T-helper 22 cell (primary cell): ENCODE results near the gene MYOD1.

ENCODE experiments used
- DNase-seq: peaks from one replicate; pipeline ENCODE4 v3.0.0-alpha.2; 2020; ENCODE audit warnings: low read depth

The MYOD1 gene

DNA sequence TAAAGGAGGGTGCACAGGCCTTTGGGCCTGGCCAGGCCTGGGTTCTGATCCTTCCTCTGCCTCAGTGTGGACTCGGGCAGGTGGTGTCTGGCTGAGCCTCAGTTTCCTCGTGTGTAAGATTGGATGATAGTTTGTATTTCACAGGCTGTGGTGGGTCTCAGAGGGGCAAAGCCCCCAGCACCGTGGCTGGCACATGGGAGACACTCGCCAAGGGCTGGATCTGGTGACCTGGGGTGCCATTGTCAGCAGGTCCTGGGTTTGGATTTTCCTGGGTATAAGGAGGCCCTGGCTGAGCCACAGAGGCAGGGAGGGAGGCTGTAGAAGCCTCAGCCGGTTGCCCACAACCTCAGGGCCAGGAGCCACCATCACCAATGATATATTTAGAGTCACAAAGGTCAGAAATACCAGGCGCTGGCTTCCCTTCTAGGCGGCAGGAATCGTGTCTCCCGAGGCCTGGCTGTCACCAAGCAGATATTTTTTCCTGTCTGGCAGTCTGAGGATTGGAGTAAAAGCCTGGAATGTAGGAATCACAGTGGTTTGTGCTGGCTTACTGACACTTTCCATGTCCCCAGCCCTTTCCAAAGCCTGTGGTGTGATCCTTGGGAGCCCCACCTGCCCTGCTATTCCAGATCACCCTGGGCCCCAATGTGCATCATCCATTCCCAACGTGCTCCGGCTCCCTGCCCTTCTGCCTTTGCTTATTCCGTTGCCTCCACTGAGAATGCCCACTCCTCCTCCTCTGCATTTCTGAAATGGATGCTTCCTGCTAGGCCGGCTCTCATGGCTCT, 30.8 kb downstream of the MYOD1 start:
- no peak for DNase-seq

DNA sequence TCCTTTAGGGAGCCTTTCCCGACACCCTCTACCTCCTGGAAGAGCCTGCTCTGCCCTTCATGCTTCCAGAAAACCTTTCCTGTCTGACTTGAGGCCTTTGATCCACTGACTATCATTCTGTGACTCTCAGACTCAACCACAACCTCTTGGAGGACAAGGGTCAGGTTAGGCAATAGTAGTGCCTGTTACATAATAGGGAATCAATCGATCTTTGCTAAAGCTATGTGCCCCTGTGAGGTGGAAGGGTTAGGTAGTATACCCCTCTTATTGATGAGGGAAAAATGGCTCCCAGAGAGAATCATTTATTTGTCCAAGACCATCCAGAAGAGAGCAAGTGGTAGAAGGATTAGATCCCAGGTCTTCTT, 31.4 kb downstream of the MYOD1 start:
- DNase-seq: no peak

DNA sequence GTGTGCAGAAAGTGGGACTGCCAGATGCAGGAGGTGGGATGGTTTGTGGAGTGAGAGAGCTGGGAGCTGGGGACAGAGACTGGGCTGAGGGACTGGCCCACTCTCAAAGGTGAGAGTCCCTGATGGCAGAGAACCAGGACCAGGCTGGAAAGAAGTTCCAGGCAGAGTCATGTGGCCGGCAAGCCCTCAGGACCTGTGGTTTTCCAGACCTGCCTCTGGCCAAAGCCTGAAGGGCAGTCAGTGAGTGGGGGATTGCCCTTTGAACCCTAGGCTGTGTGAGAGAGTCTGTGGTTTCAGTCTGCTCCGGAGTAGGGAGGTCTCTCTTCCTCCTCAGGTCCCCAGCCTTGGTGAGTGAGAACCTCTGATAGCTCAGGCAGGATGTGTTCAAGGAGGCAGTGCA, 32.2 kb downstream of the MYOD1 start:
- no peak for DNase-seq

DNA sequence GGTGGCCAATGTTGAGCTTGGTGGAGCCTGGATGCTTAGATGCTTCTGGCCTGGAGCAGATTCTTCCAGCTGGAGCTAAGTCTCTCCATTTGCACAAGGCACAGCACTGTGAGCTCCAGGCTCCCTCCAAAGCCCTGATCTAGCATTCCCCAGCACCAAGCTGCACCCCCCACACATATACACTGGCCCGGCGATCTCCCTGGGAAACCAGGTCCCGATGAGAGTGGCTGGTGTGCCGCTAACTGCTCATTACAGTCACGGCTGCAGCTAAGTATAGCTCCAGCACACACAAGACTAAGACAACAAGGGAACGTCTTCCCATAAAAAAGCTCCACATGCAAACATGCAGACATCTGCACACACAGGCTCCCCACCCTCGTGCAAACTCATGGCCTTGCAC, 32.8 kb downstream of the MYOD1 start:
- no peak for DNase-seq

DNA sequence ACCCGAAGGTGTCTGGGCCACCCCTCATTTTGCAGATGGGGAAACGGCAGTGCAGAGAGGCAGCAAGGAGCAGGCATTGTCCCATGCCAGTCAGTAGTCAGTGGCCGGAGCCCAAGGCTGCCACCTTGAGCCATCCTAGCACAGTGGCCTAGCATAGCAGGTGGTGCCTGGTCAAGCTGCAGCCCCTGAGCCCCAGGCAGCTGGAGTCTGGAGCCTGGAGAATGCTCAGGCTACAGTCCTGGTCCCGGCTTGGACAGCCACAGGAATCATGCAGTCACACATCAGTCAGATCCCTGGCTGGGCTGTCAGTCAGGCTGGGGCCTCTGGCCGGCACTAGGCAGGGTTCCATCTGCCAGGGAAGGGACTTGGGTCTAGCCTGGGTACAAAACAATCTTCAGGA, 33.8 kb downstream of the MYOD1 start:
- no peak for DNase-seq

DNA sequence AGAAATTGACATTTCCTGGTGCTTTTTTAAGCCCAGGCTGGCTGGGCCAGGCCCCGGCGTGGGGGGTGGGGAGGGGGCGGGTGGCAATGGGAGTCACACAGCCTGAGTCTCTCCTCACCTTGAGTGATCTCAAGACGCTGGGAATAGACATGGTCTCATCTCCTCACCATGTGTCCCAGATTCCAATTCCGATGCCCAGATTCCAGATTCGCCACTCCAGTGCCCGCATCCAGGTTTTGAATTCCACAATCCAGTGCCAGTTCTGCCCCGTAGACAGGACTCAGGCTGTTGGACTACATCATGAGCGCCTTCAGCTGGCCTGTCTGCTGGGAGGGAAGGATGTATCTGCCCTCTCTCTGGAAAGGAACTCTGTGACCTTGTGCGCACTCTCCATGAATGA, 34.3 kb downstream of the MYOD1 start:
- no peak for DNase-seq

DNA sequence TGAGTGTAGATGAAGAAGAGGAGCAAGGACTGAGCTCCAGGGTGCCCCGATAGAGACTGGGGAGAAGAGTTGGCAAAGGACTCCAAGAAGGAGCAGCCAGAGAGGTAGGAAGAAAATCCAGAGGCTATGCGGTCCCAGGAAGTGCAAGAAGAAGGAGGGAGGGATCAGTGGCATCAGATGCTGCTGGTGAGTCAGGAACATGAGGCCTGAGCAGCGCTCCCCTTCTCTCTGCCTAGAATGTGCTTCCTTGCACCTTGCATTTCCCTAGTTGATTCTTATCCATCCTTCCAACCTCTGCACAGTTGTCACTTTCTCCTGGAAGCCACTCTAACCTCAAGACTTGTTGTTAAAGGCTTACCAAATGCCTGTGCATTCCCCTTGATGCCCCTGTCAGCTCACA, 36.5 kb downstream of the MYOD1 start:
- DNase-seq: no peak

DNA sequence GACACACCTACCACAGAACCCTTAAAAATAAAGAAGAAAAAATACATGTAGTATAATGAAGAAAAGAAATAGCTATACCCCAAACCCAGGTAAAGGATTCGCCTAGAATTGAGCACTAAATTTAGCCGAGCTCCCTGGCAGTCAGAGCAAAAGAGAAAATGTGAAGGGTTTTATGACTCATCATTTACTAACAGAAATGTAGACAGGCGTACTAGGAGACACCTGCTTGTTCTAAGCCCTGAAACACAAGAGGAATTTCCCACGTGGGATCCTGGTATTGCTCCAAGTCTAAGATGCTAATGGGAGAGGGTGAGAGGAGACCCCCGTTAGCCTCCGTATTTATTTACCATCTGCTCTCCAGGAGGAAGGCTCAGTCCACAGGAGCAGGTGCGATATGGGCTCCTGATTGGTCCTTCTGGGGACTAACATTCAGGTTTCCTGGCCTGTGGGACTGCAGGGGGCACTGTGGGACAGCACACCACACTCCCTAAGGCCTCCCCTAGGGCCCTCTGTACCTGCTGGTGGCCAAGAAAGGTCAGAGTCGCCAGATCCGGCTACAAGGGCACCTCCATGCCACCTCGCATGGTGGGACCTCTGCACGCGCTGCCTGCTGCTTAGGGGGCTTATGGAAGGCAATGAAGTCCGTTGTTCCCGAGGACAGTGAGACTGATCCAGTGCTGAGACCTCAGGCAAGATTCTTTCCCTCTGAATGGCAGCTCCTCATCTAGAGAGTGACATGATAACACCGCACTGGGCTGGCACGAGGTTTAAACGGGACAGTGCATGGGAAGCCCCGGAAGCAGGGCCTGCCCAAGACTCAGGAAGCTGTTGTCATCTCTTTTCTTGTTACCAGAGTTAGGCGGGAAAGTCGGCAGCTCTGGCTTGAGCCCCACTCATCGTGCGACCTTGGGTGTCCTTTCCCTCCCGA, 41.0 kb downstream of the MYOD1 start:
- no peak for DNase-seq

DNA sequence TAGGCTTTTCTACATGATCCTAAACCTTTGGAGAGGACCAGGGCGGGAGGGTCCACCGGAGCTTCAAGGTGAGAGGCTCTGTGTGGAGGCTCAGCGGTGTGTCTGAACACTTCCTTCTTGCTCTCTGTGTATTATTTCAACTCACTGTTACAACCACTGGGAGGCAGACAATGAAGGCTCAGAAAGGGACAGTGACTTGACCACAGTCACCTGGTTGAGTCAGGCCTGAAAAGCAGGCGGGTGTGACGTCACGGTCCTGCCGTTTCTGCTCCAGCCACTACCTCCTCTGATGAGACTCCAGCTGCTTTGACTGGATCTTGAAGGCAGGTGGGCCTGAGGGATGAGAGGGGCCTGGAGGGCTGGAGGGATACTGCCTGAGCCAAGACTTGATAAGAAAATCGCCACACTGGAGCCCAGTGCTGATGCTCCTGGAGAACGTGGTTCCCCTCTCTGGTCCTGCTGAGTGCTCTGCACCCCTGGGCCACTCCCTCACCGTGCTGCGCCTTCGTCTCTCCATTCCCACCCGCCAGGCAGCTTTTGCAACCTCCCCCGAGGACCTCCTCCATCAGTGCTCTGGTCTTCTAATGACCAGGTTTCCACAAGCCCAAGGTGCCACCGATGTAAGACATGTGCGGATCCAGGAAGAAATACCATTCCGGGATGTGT, 43.1 kb downstream of the MYOD1 start:
- no peak for DNase-seq

DNA sequence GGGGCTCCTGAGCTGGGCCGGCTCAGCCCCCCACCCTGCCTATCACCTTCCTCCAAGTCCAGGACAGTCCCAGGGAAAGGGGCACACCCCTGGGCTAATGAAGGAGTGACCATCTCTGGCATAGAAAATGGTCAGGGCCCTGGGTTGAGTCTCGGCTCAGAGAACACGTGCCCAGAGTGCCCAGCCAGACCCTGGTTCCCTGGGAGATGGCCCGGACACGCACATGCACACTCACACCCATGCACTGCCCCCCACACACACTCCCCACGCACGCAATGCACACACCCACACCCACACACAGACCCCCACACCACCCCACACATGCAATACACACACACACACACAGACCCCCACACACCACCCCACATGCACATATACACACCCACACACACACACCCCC, 43.9 kb downstream of the MYOD1 start:
- DNase-seq: no peak

DNA sequence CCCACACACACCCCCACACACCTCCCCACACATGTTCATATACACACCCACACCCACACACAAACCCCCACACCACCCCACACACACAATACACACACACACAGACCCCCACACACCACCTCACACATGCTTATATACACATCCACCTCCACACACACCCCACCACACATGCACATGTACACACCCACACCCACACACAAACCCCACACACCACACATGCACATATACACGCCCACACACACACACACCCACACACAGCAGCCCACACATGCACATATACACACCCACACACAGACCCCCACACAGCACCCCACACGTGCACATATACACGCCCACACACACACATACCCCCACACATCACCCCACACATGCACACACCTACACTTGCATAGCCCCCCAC, 44.3 kb downstream of the MYOD1 start:
- no peak for DNase-seq

DNA sequence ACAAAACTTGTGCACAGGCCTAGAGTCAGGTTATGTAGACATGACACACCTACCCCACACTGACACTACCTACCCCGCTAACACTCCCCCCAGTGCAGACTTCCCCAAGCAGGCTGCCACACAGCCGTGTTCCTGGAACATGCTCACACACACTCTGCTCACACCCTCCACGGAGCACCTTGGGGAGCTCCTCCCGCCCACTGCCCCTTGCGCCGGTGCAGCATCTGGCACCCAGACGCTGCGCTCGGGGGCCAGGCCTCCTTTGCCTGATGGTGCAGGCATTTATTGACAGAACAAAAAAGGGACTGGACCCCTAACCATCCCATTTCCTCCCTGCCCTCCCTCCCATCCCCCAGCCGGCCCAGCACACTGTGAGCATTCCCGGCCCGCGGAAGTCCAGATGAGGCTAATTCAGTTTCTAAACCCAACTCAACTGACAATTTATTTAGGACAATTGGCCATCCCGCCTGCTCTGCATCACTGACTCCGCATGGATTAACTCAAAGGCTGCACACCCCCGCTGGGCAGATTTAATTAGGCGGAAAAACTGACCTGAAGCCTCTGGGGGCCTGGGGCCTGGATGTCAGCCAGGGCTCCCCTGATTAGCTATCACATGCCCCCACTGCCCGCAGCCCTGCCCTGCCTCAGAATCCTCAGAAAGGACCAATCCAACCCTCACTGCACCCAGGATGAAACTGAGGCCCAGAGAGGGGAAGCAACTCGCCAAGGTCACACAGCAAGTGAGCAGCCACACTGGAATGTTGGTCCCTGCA, 45.3 kb downstream of the MYOD1 start:
- no peak for DNase-seq

DNA sequence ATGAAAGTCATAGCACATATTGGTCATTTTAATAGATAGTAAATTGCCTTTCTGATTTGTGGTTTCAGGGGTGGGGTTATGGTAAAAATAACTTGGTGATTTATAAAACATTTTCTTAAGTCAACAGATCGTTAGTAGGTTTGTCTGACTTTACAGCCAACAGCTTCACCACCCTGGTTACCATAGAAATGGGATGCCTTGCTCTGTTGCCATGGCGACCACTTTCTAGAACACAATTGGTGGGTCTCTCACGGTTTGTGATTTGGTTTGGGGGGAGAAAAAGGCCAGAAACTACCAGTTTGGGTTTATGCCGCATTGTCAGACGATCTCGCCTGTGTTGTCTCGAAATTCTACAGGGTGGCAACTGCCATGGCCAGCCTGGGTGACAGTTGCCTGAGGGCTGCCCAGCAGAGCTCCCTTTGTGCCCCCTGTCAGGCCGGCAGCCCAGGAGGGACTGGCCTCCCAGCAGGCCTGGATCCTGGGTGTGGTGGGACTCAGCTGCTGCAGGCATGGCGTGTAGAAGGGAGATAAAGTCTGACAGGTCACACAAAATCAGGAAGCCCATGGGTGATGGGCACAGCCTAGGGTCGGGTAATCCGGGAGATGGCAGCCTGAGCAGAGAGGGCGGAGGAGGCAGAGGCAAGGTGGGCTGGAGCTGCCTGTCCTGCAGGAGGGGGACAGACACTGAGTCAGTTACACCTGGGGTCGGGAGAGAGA, 46.1 kb downstream of the MYOD1 start:
- DNase-seq: no peak

DNA sequence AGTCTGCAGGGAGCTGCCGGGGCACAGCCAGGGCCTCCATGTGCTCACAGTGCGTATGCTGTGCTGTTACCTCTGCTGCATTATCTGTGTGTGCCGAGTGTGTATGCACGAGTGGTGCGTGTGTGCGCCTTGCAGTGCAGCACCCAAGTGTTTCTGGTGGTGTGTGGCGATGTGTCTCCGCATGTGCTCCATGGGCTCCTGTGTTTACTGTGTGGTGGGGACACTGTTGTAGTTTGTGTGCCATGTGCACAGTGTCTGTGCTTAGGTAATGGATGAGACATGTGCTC, 46.6 kb downstream of the MYOD1 start:
- no peak for DNase-seq

DNA sequence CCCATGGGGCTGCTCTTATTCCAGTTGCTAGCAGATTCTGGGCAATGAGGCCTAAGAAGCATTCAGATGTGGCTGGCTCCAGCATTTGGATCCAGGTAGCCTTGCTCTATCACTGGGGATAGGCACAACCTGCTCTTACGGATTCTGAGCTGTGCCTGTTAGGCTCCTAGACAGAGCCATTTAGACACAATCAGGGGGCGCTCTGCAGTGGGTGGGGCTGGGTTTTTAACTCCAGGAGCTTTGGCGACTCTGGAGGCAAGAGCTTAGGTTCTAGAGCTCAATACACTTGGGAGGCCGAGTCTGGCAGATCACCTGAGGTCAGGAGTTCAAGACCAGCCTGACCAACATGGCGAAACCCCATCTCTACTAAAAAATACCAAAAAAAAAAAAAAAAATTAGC, 47.2 kb downstream of the MYOD1 start:
- DNase-seq: no peak

DNA sequence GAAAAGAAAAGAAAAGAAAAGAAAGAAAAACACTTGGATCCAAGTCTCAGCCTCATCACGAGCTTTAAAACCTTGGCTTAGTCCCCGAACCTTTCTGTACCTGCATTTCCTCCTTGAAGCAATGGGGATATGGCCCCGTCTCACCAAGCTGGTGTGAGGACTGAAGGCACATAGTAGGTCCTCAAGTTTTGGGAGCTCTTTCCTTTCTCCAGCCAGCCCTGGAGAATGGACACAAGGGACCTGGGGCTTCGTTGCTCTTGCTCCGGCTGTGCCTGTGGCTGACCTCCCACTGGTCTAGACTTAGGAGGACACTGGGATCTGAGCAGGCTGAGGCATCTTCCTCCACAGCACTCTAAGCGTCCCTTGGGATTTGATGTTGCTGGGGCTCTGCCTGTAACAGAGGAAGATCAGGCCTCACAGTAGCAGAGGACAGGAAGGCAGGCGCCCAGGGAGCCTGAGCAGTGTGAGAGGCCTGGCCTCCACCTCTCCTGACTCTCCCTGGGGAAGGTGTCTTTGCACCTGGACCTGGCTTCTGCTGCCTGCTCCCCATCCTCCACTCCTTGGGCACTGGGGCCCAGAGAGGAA, 48.0 kb downstream of the MYOD1 start:
- DNase-seq: no peak

DNA sequence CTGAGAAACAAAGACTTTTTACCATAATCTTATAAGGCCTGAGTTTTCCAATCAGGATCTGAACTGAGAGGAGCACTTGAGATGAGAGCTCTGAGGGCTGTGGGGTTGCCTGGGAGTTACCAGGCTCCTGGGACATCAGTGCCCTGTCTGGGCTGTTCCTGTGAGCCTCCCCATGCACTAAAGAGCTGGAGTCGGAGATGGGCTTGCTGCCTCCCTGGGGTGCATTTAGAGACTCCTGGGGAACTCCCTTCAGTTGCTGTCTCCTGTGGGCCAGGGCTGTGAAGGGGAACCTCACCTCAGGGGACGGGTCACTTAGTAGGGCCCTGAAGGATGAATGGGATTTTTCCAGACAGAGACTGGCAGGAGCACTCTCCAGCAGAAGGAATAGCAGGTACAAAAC, 48.5 kb downstream of the MYOD1 start:
- DNase-seq: no peak

DNA sequence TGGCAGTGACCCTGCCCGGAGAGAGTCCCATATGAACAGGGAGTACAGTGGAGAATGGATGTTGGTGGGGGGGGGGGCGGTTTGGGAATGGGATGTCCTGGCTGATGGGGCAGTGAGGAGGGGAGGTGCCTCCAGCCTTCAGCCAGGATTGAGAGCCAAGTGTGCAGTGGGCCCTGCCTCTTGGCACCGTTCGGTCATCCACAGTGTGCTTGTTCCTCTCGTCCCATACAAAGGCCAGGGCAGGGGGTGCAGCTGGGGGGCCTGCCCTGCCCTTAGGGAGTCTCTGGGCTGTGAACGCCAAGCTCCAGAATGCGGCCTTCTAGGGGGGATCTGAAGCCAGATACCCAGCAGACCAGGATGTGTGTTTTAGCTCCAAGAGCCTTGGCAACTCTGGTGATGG, 49.2 kb downstream of the MYOD1 start:
- DNase-seq: no peak

DNA sequence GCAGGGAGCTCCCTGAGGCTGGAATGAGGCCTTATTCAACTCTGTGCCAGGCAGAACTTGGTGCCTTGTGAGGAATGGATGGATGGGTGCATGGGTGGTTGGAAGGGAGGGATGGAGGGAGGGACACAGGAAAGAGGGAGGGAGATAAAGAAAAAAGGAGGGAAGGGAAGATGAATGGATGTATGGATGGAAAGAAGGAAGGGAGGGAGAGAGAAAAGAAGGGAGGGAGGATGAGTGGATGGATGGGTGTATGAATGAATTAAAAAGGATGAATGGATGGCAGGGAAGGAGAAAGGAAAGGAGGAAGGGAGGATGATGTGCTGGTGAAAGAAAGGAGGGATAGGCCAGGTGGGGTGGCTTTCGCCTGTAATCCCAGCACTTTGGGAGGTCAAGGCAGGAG, 49.8 kb downstream of the MYOD1 start:
- no peak for DNase-seq

DNA sequence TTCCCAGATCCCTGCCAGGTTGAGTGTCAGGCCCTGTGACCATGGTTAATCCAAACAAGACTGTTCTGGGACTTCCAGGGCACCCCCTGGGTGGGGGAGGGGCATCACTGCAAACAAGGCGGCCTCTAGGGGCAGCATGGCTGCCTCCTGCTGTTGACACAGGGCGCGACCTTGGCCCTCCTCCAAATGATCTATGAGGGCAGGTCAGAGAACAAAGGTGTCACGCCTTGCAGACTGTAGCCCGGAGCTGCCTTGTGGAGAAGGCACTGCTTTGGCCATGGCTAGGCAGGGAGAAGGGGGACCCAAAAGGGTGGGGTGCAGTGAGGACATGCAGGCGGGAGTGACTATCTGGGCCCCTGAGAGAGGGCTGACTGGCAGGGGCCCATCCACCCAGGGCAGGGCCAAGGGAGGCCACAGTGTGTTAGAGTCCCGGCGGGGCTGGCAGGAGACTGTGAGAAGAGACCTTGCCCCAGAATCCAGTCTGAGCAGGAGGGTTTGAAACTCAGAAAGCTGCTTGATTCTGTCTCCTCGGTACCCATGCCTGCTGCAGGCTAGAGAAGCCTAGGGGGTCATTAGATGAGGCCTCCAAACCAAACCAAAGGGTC, 50.8 kb downstream of the MYOD1 start:
- DNase-seq: no peak

DNA sequence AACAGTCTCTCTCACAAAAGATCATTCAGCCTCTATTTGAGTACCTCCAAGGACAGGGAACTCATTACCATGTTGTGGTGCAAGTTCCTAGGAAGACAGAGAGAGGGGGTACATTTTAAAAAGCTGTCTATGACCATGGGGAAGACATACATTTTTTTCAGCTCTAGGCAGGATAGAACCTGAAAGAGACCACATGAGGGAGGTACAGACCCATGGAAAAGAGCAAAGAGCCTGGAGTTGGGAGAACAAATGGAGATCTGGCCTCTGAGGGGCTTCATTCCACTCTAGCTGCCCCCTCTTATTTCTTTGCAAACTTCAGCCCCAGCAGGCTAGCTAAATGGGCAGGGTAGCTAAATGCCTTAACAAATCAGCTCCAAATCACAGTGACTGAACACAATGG, 51.5 kb downstream of the MYOD1 start:
- no peak for DNase-seq
